Measurements from ENCODE around the gene DDX50. TPM values are rescaled to one million over a fixed set of nuclear protein-coding genes. Genes with fewer than 3 reads are reported as not detected.

DDX50 gene
- total and polyA plus RNA-seq, 5 donors = 15.5 to 26.7 (median 24.1) TPM

DNA sequence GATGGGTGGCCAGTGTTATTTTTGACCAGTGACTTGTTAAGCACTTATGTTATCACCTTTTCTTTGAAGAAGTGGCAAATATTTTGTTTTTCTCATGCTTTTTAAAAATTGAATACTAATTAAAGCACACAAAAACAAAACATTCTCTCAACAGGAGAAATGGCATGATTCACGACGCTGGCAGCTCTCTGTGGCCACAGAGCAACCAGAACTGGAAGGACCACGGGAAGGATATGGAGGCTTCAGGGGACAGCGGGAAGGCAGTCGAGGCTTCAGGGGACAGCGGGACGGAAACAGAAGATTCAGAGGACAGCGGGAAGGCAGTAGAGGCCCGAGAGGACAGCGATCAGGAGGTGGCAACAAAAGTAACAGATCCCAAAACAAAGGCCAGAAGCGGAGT is 81.3 kb downstream of the DDX50 start:
- H3K4me1 ChIP-seq (ENCODE audit: control insufficient read depth, insufficient read depth, low read length) = no peaks in the 10 kb centered on the region
- no peak overlapping the region for H3K27ac ChIP-seq (ENCODE audit: low read length)
- H3K9me3 ChIP-seq (ENCODE audit: control insufficient read depth, low read length) = no peaks in the 10 kb centered on the region
- no peak overlapping the region for H3K4me3 ChIP-seq (ENCODE audit: low read length)
- WGBS = 93% methylated on average over 11 of the region's 11 CpGs
- ATAC-seq (no peak), DNase-seq (no peak)
- no peaks in the 10 kb centered on the region for H3K27me3 ChIP-seq (ENCODE audit: control insufficient read depth, insufficient read depth)
- intact Hi-C loops (cut with DNase I) = no loop called here

DNA sequence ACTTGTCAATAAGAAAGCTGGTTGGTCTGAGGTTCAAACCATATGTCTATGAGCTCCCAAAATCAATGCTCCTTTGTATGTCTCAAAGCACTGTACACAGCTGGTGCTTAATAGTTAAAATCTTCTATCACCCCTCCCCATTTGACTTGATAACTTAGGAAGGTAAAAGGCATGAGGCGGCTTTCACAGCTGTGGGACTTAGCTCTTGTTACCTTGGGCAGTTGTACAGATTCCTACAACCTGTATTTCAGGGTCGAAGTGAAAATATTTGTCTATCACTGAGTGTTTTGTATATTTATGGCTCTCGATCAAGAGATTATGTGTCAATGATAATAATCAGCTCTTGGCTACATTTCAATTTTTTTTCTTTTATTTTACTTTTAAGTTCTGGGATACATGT is 86.5 kb downstream of the DDX50 start:
- WGBS = 81% methylated on average over 3 of the region's 3 CpGs
- Histone ChIP-seq H3K27me3 (ENCODE audit: control insufficient read depth, insufficient read depth) (no peaks in the 10 kb centered on the region), H3K4me1 (ENCODE audit: control insufficient read depth, insufficient read depth, low read length) (peaks cover 7% of the 10 kb centered on the region), H3K9me3 (ENCODE audit: control insufficient read depth, low read length) (no peaks in the 10 kb centered on the region), H3K4me3 (ENCODE audit: low read length) (no peak overlapping the region), H3K27ac (ENCODE audit: low read length) (no peak overlapping the region)
- no peak for DNase-seq
- no peak for ATAC-seq
- intact Hi-C loops (cut with DNase I) = no loop called here

DNA sequence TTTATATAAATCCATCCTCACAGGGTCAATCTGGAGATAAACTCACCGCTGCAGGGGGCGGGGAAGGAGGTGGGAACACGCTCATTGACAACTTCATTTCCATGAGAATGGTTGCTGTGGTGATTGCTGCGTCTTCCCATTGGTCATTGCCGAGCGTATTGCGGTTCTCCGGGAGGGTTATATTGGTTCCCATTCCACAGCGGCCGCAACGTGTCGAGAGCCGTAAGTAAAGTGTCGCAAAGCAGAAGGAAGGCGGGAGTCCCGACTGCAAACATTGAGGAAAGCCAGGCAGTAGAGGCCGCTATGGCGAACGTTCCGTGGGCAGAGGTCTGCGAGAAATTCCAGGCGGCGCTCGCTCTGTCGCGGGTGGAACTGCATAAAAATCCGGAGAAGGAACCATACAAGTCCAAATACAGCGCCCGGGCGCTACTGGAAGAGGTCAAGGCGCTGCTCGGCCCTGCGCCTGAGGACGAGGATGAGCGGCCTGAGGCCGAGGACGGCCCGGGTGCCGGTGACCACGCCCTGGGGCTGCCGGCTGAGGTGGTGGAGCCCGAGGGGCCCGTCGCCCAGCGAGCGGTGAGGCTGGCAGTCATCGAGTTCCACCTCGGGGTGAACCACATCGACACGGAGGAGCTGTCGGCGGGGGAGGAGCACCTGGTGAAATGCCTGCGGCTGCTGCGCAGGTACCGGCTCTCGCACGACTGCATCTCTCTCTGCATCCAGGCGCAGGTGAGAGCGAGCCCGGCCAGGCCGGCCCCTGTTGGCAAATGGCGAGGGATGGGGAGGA is 87.6 kb downstream of the DDX50 start, which contains the start of gene KIFBP:
Gene KIFBP, plus strand, starts transcription at position 274 of the 787 bp plus-strand sequence. Its CDS starts 30 bp downstream, at position 304.
- no peaks in the 10 kb centered on the region for H3K9me3 ChIP-seq (ENCODE audit: control insufficient read depth, low read length)
- H3K4me3 ChIP-seq (ENCODE audit: low read length) = peak within 1 kb of the TSS; percentile 71
- peaks cover 7% of the 10 kb centered on the region for H3K4me1 ChIP-seq (ENCODE audit: control insufficient read depth, insufficient read depth, low read length)
- under 1% methylated on average over 62 of the region's 62 CpGs for WGBS
- intact Hi-C loops (cut with DNase I) = no loop called here
- ATAC-seq = peak; percentile 96 to 97
- peak; percentile 93 to 97 (median 94) for DNase-seq
- no peaks in the 10 kb centered on the region for H3K27me3 ChIP-seq (ENCODE audit: control insufficient read depth, insufficient read depth)
- peak within 1 kb of the TSS; percentile 81 for H3K27ac ChIP-seq (ENCODE audit: low read length)

DNA sequence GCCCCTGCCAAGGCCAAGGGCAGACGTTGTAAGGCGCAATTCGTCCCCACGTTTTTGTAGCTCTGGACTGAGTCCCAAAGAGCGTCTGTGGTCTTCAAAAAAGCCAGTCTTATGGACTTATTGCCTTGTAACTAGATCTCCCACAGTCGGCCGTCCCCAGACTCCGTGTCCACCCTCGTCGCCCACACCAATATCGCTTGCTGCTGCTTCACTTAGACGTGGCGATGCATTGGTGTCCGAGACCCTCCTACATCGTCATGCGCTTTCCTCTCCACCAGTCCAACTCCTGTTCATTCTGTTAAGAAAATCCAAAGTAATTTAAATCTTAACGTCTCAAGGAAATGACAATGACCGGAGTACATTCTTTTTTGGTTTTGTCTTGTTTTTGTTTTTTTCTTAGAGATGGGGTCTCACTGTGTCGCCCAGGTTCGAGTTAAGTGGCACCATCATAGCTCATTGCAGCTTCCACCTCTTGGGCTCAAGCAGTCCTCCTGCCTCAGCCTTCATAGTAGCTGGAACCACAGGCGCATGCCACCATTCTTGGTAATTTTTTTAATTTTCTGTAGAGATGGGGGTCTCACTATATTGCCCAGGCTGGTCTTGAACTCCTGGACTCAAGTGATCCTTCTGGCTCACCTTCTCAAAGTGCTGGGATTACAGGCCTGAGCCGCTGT is 88.3 kb downstream of the DDX50 start:
- H3K9me3 ChIP-seq (ENCODE audit: control insufficient read depth, low read length) = no peaks in the 10 kb centered on the region
- intact Hi-C loops (cut with DNase I) = no loop called here
- H3K27me3 ChIP-seq (ENCODE audit: control insufficient read depth, insufficient read depth) = no peaks in the 10 kb centered on the region
- peak; percentile 5 to 8 for ATAC-seq
- no peak for DNase-seq
- H3K4me1 ChIP-seq (ENCODE audit: control insufficient read depth, insufficient read depth, low read length) = peaks cover 7% of the 10 kb centered on the region
- WGBS = 17% methylated on average over 22 of the region's 22 CpGs
- peak overlapping the region; percentile 81 for H3K27ac ChIP-seq (ENCODE audit: low read length)
- H3K4me3 ChIP-seq (ENCODE audit: low read length) = peak overlapping the region; percentile 71

DNA sequence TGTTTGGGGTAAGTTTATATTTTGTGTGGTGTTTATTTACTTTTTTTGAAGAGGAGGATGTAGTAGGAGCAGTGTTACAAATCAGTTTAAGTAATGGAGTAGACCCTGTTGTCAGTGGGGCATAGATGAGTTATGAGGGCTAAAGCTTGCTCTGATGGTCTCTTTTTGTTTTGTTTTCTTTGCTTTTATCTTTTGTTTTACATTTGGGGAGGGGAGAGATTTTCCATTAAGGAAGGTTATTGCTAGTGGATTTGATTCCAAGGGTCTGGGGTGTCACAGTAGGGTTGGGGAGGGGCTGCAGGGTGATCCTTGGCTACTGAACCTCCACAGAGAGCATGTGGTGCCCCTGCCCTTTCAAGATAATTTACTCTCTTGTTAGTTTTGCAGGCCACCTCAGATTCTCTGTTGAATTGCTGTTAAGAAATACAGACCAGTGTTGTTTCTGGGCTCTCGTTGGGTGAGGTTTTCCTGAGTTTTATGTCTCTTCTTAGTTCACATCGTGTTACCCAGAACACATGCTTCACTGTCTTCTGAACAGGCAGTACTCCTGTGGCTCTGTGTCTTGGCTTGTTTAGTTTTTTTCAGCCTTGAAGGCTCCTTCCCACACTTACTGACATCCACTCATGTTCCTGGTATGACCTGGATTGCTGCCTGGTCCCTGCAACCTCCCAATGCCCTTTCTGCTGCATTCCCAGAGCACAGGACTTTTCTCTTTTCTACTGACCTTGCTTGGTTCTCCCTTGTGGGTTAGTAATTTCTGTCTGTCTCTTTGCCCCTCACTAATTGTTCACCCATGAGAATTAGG is 91.7 kb downstream of the DDX50 start:
- ATAC-seq (peak; percentile 21 to 27), DNase-seq (peak; percentile 58 to 71 (median 61))
- no peaks in the 10 kb centered on the region for H3K9me3 ChIP-seq (ENCODE audit: control insufficient read depth, low read length)
- peaks cover 9% of the 10 kb centered on the region for H3K4me1 ChIP-seq (ENCODE audit: control insufficient read depth, insufficient read depth, low read length)
- no peak overlapping the region for H3K4me3 ChIP-seq (ENCODE audit: low read length)
- no peaks in the 10 kb centered on the region for H3K27me3 ChIP-seq (ENCODE audit: control insufficient read depth, insufficient read depth)
- intact Hi-C loops (cut with DNase I) = no loop called here
- WGBS = 42% methylated on average over 2 of the region's 2 CpGs
- H3K27ac ChIP-seq (ENCODE audit: low read length) = peak overlapping the region; percentile 97

Other genes starting within 250 kb of the DDX50 start
- gene CCAR1, start 180.1 kb upstream of the DDX50 start, total RNA-seq = 10 to 100 TPM; 29.2 to 35.4 (median 33.9) TPM
- 31.5 TPM for gene CCAR1, start 180.1 kb upstream of the DDX50 start, polyA plus RNA-seq
- under 1 TPM; 0.14 to 0.45 (median 0.25) TPM for gene STOX1, start 73.8 kb upstream of the DDX50 start, total RNA-seq
- gene STOX1, start 73.8 kb upstream of the DDX50 start, polyA plus RNA-seq = 0.25 TPM
- 10 to 100 TPM; 18.6 to 44.0 (median 21.5) TPM for gene DDX21, start 54.9 kb downstream of the DDX50 start, total RNA-seq
- gene DDX21, start 54.9 kb downstream of the DDX50 start, polyA plus RNA-seq = 9.4 TPM
- gene KIFBP, start 87.5 kb downstream of the DDX50 start, total RNA-seq = 10 to 100 TPM; 31.6 to 36.9 (median 35.1) TPM
- 29.2 TPM for gene KIFBP, start 87.5 kb downstream of the DDX50 start, polyA plus RNA-seq
- 100 to 1,000 TPM in 1 of 4 donors, 10 to 100 TPM in 3; 53.4 to 102 (median 76.8) TPM for gene SRGN, start 186.8 kb downstream of the DDX50 start, total RNA-seq
- 69.5 TPM for gene SRGN, start 186.8 kb downstream of the DDX50 start, polyA plus RNA-seq
- gene VPS26A, start 222.9 kb downstream of the DDX50 start, total RNA-seq = 10 to 100 TPM; 29.6 to 40.8 (median 38.7) TPM
- 19.7 TPM for gene VPS26A, start 222.9 kb downstream of the DDX50 start, polyA plus RNA-seq

Measured in right cardiac atrium (tissue), 5 donors.